DMS53 treated with DMSO at 0.1 percent for 48 hours (cell line): ENCODE results near the gene MLYCD.
A peak's percentile ranks its signal among the peaks of the same experiment; 100 is the strongest.

ENCODE experiments used
- DNase-seq: peaks from one replicate; lab custom pipeline; 2025; ENCODE audit not compliant: unreplicated experiment; lab: John Stamatoyannopoulos, UW

MLYCD gene

DNA sequence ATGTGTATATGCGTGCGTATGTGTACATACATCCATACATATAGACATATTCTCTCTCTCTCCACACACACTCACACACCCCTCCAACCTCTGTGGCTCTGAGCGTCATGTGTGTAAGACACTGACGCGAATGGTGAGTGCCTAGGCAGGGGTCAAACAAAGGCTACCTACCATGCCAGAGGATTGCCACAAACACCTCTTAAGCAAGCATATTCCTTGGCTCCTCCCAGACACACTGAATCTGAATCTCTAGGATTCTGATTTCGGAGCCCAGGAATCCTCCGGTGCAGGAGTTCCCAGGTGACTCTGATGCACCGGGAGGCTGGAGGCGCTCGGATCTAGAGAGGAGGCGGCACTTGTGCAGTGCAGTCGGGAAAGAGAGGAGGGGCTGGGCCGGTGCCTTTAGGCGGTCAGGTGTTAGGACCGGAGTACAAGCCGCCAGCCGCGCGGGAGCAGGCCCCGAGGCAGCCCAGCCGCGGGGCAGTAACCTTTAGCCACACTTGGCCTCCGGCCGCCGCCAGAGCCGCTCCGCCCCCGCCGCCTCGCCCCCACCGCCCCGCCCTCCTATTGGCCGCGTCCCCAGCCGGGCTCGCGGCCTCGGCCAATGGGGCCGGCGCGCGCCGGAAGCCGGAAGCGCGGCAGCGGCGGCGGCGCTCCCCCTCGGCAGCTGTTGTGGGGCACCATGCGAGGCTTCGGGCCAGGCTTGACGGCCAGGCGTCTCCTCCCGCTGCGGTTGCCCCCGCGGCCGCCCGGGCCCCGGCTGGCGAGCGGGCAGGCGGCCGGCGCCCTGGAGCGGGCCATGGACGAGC lies at the start of gene MLYCD:
Gene MLYCD (plus strand): TSS at position 653 of the 809 bp plus-strand sequence. CDS start 30 bp downstream, at position 683.
- peak; percentile 62 for DNase-seq

DNA sequence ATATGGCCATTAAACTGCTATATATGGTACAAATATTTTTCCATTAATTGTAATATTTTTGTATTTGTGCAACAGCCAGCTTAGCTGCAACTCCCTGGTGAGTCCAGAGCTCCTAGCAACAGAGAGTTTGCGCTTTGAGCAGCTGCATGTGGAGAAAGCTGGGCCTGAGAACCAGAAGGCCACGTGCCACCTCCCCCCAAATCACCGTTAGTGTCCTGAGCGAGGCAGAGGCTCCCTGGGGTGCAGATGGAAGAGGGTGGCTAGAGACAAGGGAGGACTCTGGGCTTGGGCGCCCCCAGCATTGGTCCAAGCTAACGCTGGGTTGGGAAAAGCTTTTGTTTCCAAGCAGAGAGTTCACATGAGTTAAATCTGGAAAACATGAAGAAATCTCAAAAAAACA lies 49.5 kb upstream of the MLYCD start:
- no peak for DNase-seq

DNA sequence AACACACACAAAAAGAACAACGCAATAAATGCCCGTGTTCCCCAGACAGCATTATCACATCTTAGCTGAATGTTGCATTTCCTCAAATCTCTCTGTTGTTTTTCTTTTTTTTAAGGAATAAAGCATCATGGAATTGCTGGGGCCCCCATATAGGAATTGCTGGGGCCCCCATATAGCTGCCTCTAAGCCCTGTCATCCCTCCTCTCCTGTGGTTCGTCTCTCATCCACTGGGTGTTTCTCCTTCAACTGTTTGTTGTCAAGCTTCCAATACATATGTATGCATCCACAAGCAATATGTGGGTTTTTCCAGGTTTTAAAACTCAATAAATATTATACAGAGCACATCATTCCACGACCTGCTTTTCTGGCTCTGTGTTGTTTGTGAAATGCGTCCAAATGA lies 48.0 kb upstream of the MLYCD start:
- DNase-seq: no peak

DNA sequence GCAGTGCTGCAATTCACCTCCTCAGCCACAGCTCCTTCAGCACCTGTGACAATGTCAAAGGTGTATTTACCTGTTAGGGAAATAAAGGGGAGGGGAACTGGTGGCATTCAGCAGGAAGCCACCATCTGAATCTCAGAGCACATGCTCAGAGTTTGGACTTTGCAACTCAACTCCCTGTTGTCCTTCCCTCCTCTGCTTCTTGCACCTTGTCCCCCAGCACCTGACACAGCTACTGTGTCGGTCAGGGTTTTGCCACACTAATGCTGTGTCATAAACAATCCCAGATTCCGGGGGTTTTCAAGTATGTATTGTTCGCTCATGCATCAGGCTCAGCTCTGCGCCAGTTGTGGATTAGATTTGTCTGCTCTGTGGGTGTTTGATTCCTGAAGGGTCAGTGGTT lies 47.4 kb upstream of the MLYCD start:
- DNase-seq: no peak

DNA sequence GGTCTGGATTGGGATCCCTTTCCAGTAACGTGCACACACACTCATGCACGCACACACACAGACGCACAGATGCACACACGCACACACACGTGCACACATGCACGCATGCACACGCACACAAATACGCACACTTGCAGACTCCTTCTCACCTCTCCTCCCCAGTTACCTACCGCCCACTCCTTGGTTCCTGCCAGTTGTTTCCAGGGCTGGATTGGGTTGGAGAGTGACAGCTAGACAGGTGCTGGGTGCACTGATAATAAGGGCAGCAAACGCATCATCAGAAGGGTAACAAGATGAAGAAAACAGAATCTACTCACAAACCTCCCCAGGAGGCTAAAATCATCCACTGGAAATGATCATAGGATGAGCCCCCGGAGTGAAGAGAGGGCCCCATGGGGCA lies 46.1 kb upstream of the MLYCD start:
- DNase-seq: no peak

DNA sequence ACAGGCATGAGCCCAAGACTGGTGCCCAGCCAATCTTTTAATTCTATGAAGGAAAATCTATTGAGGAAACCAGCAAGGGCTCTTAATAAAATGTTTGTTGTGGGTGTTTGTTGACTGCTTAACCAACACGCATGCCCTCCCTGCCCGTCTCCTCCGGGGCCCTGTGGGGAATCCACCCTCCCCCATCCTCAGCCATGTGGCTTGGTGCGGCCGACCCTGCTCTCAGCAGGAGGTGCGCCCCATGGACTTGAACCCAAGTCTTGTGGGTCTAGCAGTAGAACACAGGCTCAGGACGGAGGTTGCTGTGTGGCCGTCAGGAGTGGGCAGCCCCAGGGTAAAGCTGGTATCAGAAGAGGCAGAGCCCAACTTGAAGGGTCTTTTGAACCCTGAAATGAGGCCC lies 45.1 kb upstream of the MLYCD start:
- no peak for DNase-seq

DNA sequence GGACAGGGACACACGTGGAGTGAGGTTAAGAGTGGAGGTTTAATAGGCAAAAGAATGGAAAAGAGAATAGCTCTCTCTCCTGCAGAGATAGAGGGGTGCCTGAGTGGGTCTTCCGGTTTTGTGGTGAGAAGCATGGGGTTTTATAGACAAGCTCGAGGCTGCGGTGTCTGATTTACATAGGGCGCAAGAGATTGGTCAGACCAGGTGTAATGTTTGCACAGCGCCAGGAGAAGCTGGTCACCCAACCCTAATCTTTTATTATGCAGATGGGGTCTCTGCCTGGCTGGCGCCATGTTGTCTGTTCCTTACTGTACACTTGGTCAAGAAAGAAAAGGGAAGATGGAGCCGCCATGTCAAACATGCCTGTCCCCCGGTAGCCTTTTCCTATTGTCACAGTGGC lies 44.5 kb upstream of the MLYCD start:
- DNase-seq: no peak

DNA sequence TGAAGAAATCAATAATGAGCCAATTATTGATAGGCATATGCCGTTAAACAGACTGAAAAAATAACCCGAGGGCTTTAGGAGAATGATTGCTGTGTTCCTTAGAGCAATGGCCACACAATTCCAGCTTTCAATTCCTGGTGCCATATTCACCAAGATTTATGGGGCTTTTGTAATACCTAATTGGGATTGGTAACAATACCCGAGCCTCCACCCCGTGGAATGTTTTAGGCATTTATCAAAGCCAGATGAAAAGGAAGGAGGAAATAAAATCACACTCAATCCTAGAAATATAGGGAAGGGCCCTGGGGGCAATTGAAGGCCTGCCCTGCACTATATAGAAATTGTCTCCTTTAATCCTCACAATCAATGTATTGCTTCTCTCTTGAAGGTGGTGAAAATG lies 42.1 kb upstream of the MLYCD start:
- no peak for DNase-seq

DNA sequence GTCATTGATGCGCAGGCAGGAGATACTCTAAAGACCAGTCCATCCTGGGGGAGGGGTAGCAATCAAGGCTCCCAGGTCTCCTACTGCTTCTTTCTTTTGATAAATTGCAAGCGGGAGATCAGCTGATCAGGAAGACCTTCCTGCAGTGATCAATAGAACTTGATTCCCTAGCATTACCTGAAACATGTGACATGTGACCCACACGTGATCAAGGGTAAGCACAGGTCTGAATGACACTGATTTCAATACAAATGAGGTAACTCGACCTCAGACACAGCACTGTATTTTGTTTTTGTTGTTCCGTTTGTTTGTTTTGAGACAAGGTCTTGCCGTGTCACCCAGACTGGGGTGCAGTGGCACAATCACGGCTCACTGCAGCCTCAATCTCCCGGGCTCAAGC lies 39.6 kb upstream of the MLYCD start:
- no peak for DNase-seq

DNA sequence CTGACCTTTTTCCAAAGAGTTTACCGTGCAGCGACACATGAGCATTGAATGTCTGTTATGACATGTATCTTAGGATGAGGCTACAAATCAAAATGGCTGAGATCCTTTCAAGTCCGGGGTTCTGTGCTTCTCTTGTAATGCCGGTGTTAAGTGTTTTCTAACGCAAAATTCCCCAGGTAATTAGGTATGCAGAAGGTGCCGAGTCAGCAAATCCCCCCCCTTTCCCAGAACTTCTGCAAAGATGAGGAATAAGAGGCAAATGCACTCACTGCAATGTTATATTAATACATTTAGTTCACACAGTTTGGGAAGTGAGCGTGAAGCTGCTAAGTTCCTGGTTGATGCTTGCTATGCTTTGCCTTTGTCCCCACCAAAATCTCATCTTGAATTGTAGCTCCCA lies 36.3 kb upstream of the MLYCD start:
- DNase-seq: no peak

DNA sequence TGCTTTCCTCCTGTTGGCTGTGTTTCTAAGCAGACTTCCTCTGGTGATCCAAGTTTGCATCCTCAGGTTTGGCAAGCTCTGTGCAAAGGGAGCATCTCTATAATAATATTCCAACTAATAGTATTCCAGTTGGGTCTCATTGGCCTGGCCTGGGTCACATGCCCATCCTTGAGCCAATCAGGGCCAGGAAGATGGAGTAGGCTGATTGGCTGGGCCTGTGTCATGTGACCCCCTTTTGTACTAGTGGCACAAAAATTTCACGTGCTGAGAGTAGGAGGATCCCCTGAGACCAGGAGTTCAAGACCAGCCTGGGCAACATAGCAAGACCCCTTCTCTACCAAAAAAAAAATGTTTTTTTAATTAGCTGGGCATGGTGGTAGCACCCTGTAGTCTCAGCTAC lies 35.2 kb upstream of the MLYCD start:
- DNase-seq: no peak

DNA sequence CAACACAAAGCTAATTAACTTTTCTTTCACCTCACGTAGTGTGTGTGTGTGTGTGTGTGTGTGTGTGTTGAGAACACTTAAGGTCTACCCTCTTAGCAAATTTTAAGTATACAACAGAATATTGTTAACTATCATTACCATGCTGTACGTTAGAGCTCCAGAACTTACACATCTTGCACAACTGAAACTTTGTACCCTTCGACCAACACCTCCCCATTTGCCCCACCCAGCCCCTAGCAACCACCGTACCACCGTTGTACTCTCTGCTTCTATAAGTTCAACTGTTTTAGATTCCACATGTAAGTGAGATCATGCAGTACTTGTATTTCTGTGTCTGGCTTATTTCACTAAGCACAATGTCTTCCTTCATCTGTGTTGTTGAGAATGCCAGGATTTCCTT lies 28.1 kb upstream of the MLYCD start:
- no peak for DNase-seq

DNA sequence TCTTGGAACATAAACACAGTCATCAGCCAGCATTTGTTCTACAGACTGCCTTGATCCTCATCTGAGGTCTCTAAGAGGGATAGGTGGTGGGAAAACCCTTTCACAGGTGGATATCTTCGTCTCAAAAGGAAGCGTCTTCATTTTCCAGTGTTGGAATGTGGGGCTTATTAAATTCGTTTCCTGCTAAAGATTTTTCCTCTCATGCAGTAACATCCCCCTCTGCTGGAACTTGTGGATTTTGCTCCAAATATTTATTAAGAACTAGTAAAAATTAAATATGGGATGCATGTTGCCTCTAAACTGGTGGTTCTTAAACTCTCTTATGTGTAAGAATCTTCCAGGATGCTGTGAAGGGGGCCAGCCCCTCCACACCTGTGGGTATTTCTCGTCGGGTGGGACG lies 20.1 kb upstream of the MLYCD start:
- peak; percentile 1 for DNase-seq

DNA sequence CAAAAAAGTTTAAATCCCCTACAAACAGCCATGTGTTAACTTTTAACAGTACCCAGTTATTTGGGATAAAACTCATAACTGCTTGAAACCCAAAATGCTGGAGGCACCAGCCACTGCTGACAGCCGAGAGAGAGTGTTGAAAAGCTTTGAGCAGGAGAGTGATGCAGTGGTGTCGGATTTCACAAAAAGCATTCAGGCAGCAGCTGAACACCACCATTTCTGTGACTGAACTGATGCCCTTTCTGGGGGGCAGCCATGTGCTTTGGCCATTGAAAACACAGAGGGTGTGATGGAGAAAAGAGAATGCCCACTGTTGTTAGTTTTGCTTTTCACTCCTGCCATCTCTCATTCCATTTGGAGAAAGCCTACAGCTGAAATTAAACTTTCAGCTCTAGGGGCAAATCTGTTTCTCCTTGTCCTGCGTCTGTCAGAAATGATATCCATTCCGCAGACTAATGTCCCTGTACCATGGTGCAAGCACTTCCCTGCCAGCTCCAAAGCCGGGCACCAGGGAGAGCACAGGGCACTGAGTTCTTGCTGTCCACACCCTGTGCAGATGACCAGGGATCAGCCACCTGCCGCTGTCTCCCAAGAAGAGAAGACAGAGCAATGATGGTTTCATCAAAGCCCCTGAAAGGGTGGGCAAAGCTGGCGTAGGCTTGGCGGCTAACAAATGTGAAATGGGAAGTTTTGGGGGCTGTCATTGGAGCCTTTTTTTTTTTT lies 16.6 kb upstream of the MLYCD start:
- no peak for DNase-seq

DNA sequence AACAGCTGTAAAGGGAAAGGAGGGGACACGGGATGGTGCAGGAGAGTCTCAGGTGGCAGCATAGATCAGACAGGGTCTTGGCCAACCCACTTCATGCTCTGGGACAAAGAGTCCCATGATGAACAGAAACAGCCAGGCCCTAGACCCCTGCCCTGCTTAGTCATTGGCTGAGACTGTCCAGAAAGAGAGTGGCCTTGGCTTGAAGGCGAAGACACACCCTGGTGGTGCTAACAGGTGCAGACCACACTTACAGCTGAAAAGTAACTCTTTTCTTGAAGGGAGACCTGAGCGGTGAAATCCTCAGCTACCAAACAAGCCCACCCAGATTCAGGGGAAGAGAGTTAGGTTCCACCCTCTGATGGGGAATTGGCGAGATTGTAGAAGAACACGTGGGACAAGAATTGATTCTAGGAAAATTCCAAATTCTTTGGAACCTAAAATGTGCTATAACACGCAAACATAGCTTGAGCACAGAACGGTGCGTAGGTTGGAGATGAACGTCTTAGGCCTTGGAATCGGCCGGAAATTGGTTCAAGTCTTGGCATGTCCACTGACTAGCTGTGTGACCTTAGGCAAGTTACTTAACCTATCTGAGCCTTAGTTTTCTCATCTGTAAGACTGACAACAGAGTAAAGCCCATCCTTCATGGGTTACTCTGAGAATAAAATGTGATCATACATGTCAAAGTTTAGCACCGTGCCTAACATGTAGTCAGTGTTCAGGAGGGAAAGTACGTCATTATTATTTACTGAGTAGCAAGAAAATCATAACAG lies 12.5 kb upstream of the MLYCD start:
- no peak for DNase-seq

DNA sequence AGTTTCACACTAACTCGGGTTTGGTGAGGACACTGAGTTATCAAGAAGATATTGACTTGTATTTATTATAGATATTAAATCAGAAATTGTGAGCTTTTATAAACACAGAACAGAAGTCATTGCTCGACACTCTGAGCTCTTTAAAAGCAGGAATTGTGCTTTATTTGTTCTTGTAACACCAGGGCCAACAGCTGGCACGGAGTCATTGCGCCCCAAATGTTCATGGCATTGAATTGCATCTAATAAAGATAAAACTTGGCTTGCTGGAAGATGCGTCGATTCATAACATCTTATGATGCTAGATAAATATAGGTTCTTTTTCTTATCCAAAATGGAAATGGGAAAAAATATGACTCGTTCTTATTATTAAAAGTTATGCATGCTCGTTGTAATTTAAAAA lies 11.8 kb upstream of the MLYCD start:
- peak; percentile 2 for DNase-seq

DNA sequence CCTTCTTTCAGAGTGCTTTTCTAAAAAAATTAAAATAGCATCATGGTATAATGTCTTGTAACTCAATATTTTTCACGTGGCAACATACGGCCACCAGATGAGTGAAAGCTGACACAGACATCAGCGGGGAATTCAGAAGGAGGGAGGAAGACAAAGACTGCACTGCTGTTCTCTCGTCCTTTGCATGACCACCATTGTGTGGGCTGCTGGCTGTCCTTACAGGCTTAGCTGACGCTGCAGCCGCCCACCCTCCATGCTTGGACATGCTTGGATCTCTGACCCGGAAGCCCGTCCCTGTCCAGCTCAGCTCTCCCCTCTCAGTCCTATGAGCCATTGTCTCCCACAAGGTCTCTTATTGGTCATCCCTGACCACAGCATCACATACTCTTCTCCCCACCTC lies 11.4 kb upstream of the MLYCD start:
- DNase-seq: no peak

DNA sequence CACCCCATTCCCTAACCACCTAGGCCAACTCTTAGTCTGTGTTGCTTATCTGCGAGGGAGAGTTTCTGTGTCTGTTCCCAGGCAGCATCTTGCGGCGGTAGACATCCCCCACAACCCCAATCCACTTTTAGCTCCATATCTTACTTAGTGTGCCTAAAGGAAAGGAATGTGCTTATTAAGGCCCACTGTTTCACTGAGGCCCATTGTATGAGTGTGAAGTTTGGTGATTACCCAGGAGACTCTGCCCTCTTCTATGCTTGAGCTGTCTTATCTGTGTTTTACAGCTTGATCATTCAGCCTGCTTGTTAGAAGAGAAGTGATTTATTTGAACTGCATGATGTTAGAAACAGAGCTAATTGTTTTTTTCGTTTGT lies 10.3 kb upstream of the MLYCD start:
- no peak for DNase-seq

DNA sequence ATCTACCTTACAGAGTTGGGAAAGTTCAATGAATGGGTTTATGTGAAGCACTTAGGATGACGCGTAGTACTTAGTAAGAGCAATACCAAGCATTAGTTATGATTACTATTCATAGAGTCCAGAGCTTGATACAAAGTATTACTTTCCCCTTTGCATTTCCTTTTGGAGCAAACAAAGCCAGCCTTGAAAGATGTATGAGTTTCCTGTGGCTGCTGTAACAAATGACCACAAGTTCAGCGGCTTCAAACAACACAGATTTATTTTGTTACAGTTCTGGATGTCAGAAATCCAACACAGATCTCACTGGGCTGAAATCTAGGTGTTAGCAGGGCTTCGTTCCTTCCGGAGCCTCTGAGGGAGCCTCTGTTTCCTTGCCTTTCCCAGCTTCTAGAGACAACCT lies 8.6 kb upstream of the MLYCD start:
- DNase-seq: no peak

DNA sequence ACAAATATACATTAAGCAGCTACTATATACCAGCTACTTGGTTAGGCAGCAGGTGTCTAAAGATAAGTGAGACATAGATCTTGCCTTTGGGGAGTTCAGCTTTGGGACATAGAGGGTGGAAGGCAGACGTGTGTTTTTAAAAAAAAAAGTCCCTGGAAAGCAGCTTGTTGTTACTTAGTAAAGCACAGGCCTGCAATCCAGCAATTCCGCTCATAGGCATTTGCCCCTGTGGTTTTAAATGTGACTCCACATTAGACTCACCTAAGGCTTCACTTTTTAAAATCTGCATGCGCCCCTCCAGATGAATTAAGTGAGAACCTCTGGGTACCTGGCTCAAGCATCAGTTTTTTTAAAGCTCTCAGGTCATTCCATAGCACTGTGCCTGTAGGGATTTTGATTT lies 7.2 kb upstream of the MLYCD start:
- no peak for DNase-seq

DNA sequence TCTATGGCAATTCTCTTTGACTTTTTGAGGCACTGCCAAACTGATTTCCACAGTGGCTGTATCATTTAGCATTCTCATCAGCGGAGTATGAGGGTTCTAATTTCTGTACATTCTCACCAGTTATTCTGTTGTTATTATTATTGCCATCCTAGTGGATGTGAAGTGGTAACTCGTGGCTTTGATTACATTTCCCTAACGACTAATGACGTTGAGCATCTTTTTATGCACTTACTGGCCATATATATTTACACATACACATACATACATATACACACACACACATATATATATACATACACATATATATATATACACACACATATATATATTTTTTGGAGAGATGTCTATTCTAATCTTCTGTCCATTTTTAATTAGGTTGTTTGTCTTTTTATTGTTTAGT lies 3.7 kb upstream of the MLYCD start:
- DNase-seq: no peak

DNA sequence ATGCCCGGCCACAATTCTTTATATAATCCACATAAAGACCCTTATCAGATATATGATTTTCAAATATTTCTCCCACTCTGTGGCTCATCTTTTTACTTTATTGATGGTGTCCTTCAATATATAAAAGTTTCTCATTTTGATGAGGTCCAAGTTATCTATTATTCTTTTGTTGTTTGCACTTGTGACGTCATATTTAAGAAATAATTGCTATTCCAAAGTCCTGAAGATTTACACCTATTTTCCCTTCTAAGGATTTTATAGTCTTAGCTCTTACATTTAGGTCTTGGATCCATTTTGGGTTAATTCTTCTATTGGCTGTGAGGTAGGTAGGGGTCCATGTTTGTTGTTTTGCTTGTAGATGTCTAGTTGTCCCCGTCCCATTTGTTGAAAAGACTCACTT lies 3.0 kb upstream of the MLYCD start:
- DNase-seq: no peak
